Measurements from ENCODE around the gene ITLN1.
"Not testable (repeated sequence)": the region's sequence is repeated elsewhere in the genome, so short reads cannot be mapped to it uniquely, and the experiment has no call there.

ITLN1 gene

GRCh38 chr1:160868141-160868540 is 16.8 kb downstream of the ITLN1 start:
- no peaks in the 10 kb centered on the region for H3K9me3 ChIP-seq (ENCODE audit: control insufficient read depth, insufficient read depth, low read length)

GRCh38 chr1:160867651-160868050 is 17.3 kb downstream of the ITLN1 start:
- not testable (repeated sequence) for H3K9ac ChIP-seq (ENCODE audit: low read depth, low read length); H3K4me1 ChIP-seq (ENCODE audit: insufficient read depth, low read length); H3K9me3 ChIP-seq (ENCODE audit: control insufficient read depth, insufficient read depth, low read length); H3K36me3 ChIP-seq (ENCODE audit: insufficient read depth, low read length)

More at GRCh38 chr1:160868141-160868540, 16.8 kb downstream of the ITLN1 start:
- H3K4me1 ChIP-seq (ENCODE audit: insufficient read depth, low read length), result no peaks in the 10 kb centered on the region
- no peaks in the 10 kb centered on the region for H3K36me3 ChIP-seq (ENCODE audit: insufficient read depth, low read length)
- no peak overlapping the region for H3K9ac ChIP-seq (ENCODE audit: low read depth, low read length)

- no peaks in the 10 kb centered on the region for H3K9me3 ChIP-seq (ENCODE audit: control insufficient read depth, insufficient read depth, low read length)
- H3K9ac ChIP-seq (ENCODE audit: low read depth, low read length), result no peak overlapping the region
- no peaks in the 10 kb centered on the region for H3K36me3 ChIP-seq (ENCODE audit: insufficient read depth, low read length)
- H3K4me1 ChIP-seq (ENCODE audit: insufficient read depth, low read length), result no peaks in the 10 kb centered on the region
These were observed 18.2 kb downstream of the ITLN1 start for GRCh38 chr1:160866695-160867260.

GRCh38 chr1:160866001-160866694 is 18.8 kb downstream of the ITLN1 start:
- H3K4me1 ChIP-seq (ENCODE audit: insufficient read depth, low read length), result no peaks in the 10 kb centered on the region
- H3K36me3 ChIP-seq (ENCODE audit: insufficient read depth, low read length), result no peaks in the 10 kb centered on the region
- no peak overlapping the region for H3K9ac ChIP-seq (ENCODE audit: low read depth, low read length)
- no peaks in the 10 kb centered on the region for H3K9me3 ChIP-seq (ENCODE audit: control insufficient read depth, insufficient read depth, low read length)

- H3K9ac ChIP-seq (ENCODE audit: low read depth, low read length), result no peak overlapping the region
These were observed 19.6 kb downstream of the ITLN1 start for GRCh38 chr1:160865337-160865736.

GRCh38 chr1:160864173-160864572 is 20.8 kb downstream of the ITLN1 start:
- Histone ChIP-seq H3K36me3 (ENCODE audit: insufficient read depth, low read length) (no peaks in the 10 kb centered on the region), H3K9me3 (ENCODE audit: control insufficient read depth, insufficient read depth, low read length) (no peaks in the 10 kb centered on the region), H3K9ac (ENCODE audit: low read depth, low read length) (no peak overlapping the region), H3K4me1 (ENCODE audit: insufficient read depth, low read length) (no peaks in the 10 kb centered on the region)

More at GRCh38 chr1:160865337-160865736, 19.6 kb downstream of the ITLN1 start:
- Histone ChIP-seq H3K9me3 (ENCODE audit: control insufficient read depth, insufficient read depth, low read length) (no peaks in the 10 kb centered on the region), H3K4me1 (ENCODE audit: insufficient read depth, low read length) (no peaks in the 10 kb centered on the region), H3K36me3 (ENCODE audit: insufficient read depth, low read length) (no peaks in the 10 kb centered on the region)

GRCh38 chr1:160863774-160864131 is 21.2 kb downstream of the ITLN1 start:
- Histone ChIP-seq H3K36me3 (ENCODE audit: insufficient read depth, low read length) (no peaks in the 10 kb centered on the region), H3K4me1 (ENCODE audit: insufficient read depth, low read length) (no peaks in the 10 kb centered on the region), H3K9ac (ENCODE audit: low read depth, low read length) (no peak overlapping the region)

GRCh38 chr1:160863061-160863773 is 21.8 kb downstream of the ITLN1 start:
- H3K4me1 ChIP-seq (ENCODE audit: insufficient read depth, low read length), result no peaks in the 10 kb centered on the region
- H3K36me3 ChIP-seq (ENCODE audit: insufficient read depth, low read length), result no peaks in the 10 kb centered on the region
- H3K9me3 ChIP-seq (ENCODE audit: control insufficient read depth, insufficient read depth, low read length), result no peaks in the 10 kb centered on the region
- no peak overlapping the region for H3K9ac ChIP-seq (ENCODE audit: low read depth, low read length)

More at GRCh38 chr1:160863774-160864131, 21.2 kb downstream of the ITLN1 start:
- H3K9me3 ChIP-seq (ENCODE audit: control insufficient read depth, insufficient read depth, low read length), result no peaks in the 10 kb centered on the region

GRCh38 chr1:160862203-160863060 is 22.5 kb downstream of the ITLN1 start, which contains the start of gene CD244:
Gene CD244 (minus strand): TSS chr1:160862887. CDS start chr1:160862677, 210 bp downstream.
- Histone ChIP-seq H3K36me3 (ENCODE audit: insufficient read depth, low read length) (no peaks in the 10 kb centered on the region), H3K4me1 (ENCODE audit: insufficient read depth, low read length) (no peaks in the 10 kb centered on the region), H3K9ac (ENCODE audit: low read depth, low read length) (no peak within 1 kb of the TSS), H3K9me3 (ENCODE audit: control insufficient read depth, insufficient read depth, low read length) (no peaks in the 10 kb centered on the region)

GRCh38 chr1:160860840-160861505 is 24.0 kb downstream of the ITLN1 start:
- H3K36me3 ChIP-seq (ENCODE audit: insufficient read depth, low read length), result no peaks in the 10 kb centered on the region
- no peaks in the 10 kb centered on the region for H3K4me1 ChIP-seq (ENCODE audit: insufficient read depth, low read length)
- no peak overlapping the region for H3K9ac ChIP-seq (ENCODE audit: low read depth, low read length)
- no peaks in the 10 kb centered on the region for H3K9me3 ChIP-seq (ENCODE audit: control insufficient read depth, insufficient read depth, low read length)

GRCh38 chr1:160859166-160859565 is 25.8 kb downstream of the ITLN1 start:
- no peak overlapping the region for H3K9ac ChIP-seq (ENCODE audit: low read depth, low read length)
- no peaks in the 10 kb centered on the region for H3K9me3 ChIP-seq (ENCODE audit: control insufficient read depth, insufficient read depth, low read length)
- H3K4me1 ChIP-seq (ENCODE audit: insufficient read depth, low read length), result no peaks in the 10 kb centered on the region
- H3K36me3 ChIP-seq (ENCODE audit: insufficient read depth, low read length), result no peaks in the 10 kb centered on the region

- no peaks in the 10 kb centered on the region for H3K36me3 ChIP-seq (ENCODE audit: insufficient read depth, low read length)
- H3K4me1 ChIP-seq (ENCODE audit: insufficient read depth, low read length), result no peaks in the 10 kb centered on the region
These were observed 26.5 kb downstream of the ITLN1 start for GRCh38 chr1:160858507-160858906.

GRCh38 chr1:160858097-160858496 is 26.9 kb downstream of the ITLN1 start:
- H3K4me1 ChIP-seq (ENCODE audit: insufficient read depth, low read length), result no peaks in the 10 kb centered on the region
- H3K9ac ChIP-seq (ENCODE audit: low read depth, low read length), result no peak overlapping the region
- H3K36me3 ChIP-seq (ENCODE audit: insufficient read depth, low read length), result no peaks in the 10 kb centered on the region
- H3K9me3 ChIP-seq (ENCODE audit: control insufficient read depth, insufficient read depth, low read length), result no peaks in the 10 kb centered on the region

More at GRCh38 chr1:160858507-160858906, 26.5 kb downstream of the ITLN1 start:
- no peak overlapping the region for H3K9ac ChIP-seq (ENCODE audit: low read depth, low read length)
- no peaks in the 10 kb centered on the region for H3K9me3 ChIP-seq (ENCODE audit: control insufficient read depth, insufficient read depth, low read length)
